ENCODE results near the gene STPG1. TPM values are rescaled to one million over a fixed set of nuclear protein-coding genes. Genes with fewer than 3 reads are reported as not detected.

Gene STPG1
- total RNA-seq, 1 donor from 2014 or later, result 9.2 TPM

DNA sequence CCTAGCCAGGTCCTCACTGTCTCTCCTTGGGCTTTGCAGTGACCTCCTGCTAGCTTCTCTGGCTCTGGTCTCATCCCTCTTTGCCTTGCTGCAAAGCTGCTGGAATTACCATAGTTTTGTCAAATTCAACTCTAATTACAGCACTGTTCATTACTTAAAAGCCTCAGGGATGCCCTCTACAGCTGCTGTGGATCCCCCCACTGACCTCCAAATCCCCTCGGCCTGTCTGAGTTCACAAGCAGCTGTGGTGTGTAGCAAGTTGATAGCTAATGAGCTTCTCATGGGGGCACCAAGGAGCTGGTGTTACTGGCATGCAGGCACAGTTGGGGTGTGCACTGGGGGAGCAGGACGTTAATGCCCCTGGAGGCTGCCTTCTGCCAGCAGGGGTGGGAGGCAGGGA, 26.9 kb upstream of the STPG1 start:
- H2AFZ ChIP-seq (ENCODE audit: low read depth, low read length), result no peak overlapping the region
- FAIRE-seq, result no peak
- no peaks in the 10 kb centered on the region for H3K27me3 Mint-ChIP-seq (ENCODE audit: low read depth, unreplicated experiment)
- no peak overlapping the region for H3K27ac ChIP-seq (ENCODE audit: low read depth, low read length)
- no peaks in the 10 kb centered on the region for H3K9me3 ChIP-seq (ENCODE audit: insufficient read depth, low read depth, low read length)
- no peak for TF ChIP-seq EZH2 (IDR thresholded peaks at IDR 0.05; ENCODE audit: insufficient read depth, low read length)
- TF ChIP-seq, protein P1, sequence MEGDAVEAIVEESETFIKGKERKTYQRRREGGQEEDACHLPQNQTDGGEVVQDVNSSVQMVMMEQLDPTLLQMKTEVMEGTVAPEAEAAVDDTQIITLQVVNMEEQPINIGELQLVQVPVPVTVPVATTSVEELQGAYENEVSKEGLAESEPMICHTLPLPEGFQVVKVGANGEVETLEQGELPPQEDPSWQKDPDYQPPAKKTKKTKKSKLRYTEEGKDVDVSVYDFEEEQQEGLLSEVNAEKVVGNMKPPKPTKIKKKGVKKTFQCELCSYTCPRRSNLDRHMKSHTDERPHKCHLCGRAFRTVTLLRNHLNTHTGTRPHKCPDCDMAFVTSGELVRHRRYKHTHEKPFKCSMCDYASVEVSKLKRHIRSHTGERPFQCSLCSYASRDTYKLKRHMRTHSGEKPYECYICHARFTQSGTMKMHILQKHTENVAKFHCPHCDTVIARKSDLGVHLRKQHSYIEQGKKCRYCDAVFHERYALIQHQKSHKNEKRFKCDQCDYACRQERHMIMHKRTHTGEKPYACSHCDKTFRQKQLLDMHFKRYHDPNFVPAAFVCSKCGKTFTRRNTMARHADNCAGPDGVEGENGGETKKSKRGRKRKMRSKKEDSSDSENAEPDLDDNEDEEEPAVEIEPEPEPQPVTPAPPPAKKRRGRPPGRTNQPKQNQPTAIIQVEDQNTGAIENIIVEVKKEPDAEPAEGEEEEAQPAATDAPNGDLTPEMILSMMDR (IDR thresholded peaks at IDR 0.05; ENCODE audit: insufficient read depth, low read depth, low read length), result no peak
- H3K79me2 ChIP-seq (ENCODE audit: insufficient read depth, low read length), result no peaks in the 10 kb centered on the region
- H3K4me2 ChIP-seq (ENCODE audit: low read length), result no peak overlapping the region
- H4K20me1 ChIP-seq (ENCODE audit: insufficient read depth, low read length), result no peaks in the 10 kb centered on the region
- H3K4me1 Mint-ChIP-seq (ENCODE audit: low read depth, unreplicated experiment), result no peaks in the 10 kb centered on the region
- no peak overlapping the region for H3K9ac ChIP-seq (ENCODE audit: low read length)
- no peak for DNase-seq (ENCODE audit: low read depth)
- H3K27me3 ChIP-seq (ENCODE audit: insufficient read depth, low read length), result no peaks in the 10 kb centered on the region
- no peak overlapping the region for H3K27ac Mint-ChIP-seq (ENCODE audit: unreplicated experiment)
- H3K4me1 ChIP-seq (ENCODE audit: insufficient read depth, low read length), result no peaks in the 10 kb centered on the region
- H3K9me3 Mint-ChIP-seq (ENCODE audit: unreplicated experiment), result no peaks in the 10 kb centered on the region
- H3K36me3 Mint-ChIP-seq (ENCODE audit: low read depth, unreplicated experiment), result peaks cover 21% of the 10 kb centered on the region
- H3K4me3 Mint-ChIP-seq (ENCODE audit: unreplicated experiment), result no peak overlapping the region
- H3K36me3 ChIP-seq (ENCODE audit: insufficient read depth, low read length), result no peaks in the 10 kb centered on the region
- no peak overlapping the region for H3K4me3 ChIP-seq (ENCODE audit: insufficient read depth, low read depth, low read length)

DNA sequence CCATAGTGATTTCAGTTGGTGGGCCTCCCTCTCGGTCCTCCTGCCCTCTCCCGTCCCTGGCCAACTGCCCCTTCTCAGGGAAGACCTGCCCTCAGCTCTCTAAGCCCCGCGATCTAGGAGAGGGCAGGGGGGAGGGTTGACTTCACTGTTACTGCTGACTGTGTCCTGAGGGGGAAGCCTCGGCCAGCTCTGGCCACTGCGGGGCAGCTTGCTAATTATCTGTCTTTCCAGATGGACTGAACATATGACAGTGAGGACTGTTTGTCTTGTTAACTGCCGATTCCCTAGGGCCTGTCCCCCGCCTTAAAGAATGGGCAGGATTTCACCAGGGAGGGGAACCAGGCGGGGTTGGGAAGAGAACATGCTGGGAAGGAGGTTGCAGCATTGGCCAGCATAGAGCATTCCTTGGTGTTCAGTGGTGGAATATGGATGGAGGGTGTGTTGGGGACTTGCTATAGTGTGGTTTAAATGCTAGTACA, 24.9 kb upstream of the STPG1 start:
- FAIRE-seq (no peak), DNase-seq (ENCODE audit: low read depth) (no peak)
- H3K4me3 Mint-ChIP-seq (ENCODE audit: unreplicated experiment), result no peak overlapping the region
- H3K36me3 ChIP-seq (ENCODE audit: insufficient read depth, low read length), result no peaks in the 10 kb centered on the region
- H3K79me2 ChIP-seq (ENCODE audit: insufficient read depth, low read length), result no peaks in the 10 kb centered on the region
- no peak overlapping the region for H3K9ac ChIP-seq (ENCODE audit: low read length)
- H3K27ac ChIP-seq (ENCODE audit: low read depth, low read length), result no peak overlapping the region
- no peaks in the 10 kb centered on the region for H3K9me3 Mint-ChIP-seq (ENCODE audit: unreplicated experiment)
- H3K27ac Mint-ChIP-seq (ENCODE audit: unreplicated experiment), result no peak overlapping the region
- no peak overlapping the region for H2AFZ ChIP-seq (ENCODE audit: low read depth, low read length)
- no peak for TF ChIP-seq EZH2 (IDR thresholded peaks at IDR 0.05; ENCODE audit: insufficient read depth, low read length)
- TF ChIP-seq, protein P1 (IDR thresholded peaks at IDR 0.05; ENCODE audit: insufficient read depth, low read depth, low read length), result no peak
- no peaks in the 10 kb centered on the region for H3K9me3 ChIP-seq (ENCODE audit: insufficient read depth, low read depth, low read length)
- no peaks in the 10 kb centered on the region for H4K20me1 ChIP-seq (ENCODE audit: insufficient read depth, low read length)
- H3K4me2 ChIP-seq (ENCODE audit: low read length), result no peak overlapping the region
- no peak overlapping the region for H3K4me3 ChIP-seq (ENCODE audit: insufficient read depth, low read depth, low read length)
- H3K36me3 Mint-ChIP-seq (ENCODE audit: low read depth, unreplicated experiment), result peaks cover 12% of the 10 kb centered on the region
- H3K4me1 ChIP-seq (ENCODE audit: insufficient read depth, low read length), result no peaks in the 10 kb centered on the region
- H3K27me3 Mint-ChIP-seq (ENCODE audit: low read depth, unreplicated experiment), result no peaks in the 10 kb centered on the region
- no peaks in the 10 kb centered on the region for H3K27me3 ChIP-seq (ENCODE audit: insufficient read depth, low read length)
- H3K4me1 Mint-ChIP-seq (ENCODE audit: low read depth, unreplicated experiment), result no peaks in the 10 kb centered on the region

DNA sequence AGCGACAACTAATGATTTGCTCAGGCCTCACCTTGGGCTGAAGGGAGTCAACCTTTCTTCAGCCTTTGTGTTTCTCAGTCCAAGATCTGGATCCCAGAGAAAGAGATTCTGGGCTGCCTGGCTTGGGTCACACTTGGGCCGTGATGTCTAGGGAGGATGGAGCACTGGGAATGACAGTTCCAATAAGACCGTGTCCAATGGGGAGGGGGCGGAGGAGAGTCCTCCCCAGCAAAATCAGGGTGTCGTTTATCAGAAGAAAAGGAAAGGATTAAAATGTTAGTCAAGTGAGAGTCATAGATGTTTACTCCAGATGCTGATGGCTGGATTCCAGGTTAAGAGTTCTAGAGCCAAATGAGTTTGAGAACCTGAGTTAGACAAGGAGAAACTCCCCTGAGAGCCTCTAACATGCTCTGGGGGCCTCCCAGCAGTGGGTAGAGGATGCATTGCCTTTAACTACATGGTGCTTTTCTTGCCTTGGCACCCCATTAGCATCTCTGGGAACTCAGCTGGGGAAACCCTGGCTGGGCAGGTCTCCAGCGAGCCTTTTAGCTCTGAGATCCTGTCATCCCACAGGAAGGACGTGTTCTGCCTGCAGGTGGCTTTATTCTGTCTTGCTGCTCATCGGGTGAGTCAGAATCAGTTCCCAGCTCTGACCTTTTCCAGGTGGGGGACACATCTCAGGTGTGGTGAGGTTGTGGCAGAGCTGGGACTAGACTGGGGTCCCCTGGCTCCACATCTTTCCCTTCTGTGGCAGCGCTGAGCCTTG, 24.2 kb upstream of the STPG1 start:
- TF ChIP-seq, protein P1 (IDR thresholded peaks at IDR 0.05; ENCODE audit: insufficient read depth, low read depth, low read length), result no peak
- no peak for TF ChIP-seq EZH2 (IDR thresholded peaks at IDR 0.05; ENCODE audit: insufficient read depth, low read length)
- no peaks in the 10 kb centered on the region for H3K4me1 ChIP-seq (ENCODE audit: insufficient read depth, low read length)
- H3K27ac Mint-ChIP-seq (ENCODE audit: unreplicated experiment), result no peak overlapping the region
- H3K27ac ChIP-seq (ENCODE audit: low read depth, low read length), result no peak overlapping the region
- peaks cover 12% of the 10 kb centered on the region for H3K36me3 Mint-ChIP-seq (ENCODE audit: low read depth, unreplicated experiment)
- H3K9me3 Mint-ChIP-seq (ENCODE audit: unreplicated experiment), result no peaks in the 10 kb centered on the region
- H3K36me3 ChIP-seq (ENCODE audit: insufficient read depth, low read length), result no peaks in the 10 kb centered on the region
- H3K4me3 Mint-ChIP-seq (ENCODE audit: unreplicated experiment), result no peak overlapping the region
- DNase-seq (ENCODE audit: low read depth) (no peak), FAIRE-seq (no peak)
- H3K9me3 ChIP-seq (ENCODE audit: insufficient read depth, low read depth, low read length), result no peaks in the 10 kb centered on the region
- H4K20me1 ChIP-seq (ENCODE audit: insufficient read depth, low read length), result no peaks in the 10 kb centered on the region
- no peaks in the 10 kb centered on the region for H3K79me2 ChIP-seq (ENCODE audit: insufficient read depth, low read length)
- no peak overlapping the region for H3K4me3 ChIP-seq (ENCODE audit: insufficient read depth, low read depth, low read length)
- no peaks in the 10 kb centered on the region for H3K27me3 Mint-ChIP-seq (ENCODE audit: low read depth, unreplicated experiment)
- H3K4me2 ChIP-seq (ENCODE audit: low read length), result no peak overlapping the region
- H2AFZ ChIP-seq (ENCODE audit: low read depth, low read length), result no peak overlapping the region
- H3K27me3 ChIP-seq (ENCODE audit: insufficient read depth, low read length), result no peaks in the 10 kb centered on the region
- H3K9ac ChIP-seq (ENCODE audit: low read length), result no peak overlapping the region
- no peaks in the 10 kb centered on the region for H3K4me1 Mint-ChIP-seq (ENCODE audit: low read depth, unreplicated experiment)

Data from astrocyte (in vitro differentiated cells and primary cell).